ENCODE measurements around the gene IFT20. TPM values are rescaled to one million over a fixed set of nuclear protein-coding genes. Genes with fewer than 3 reads are reported as not detected.
A peak's percentile ranks its signal among the peaks of the same experiment; 100 is the strongest.

IFT20 gene
- total and polyA plus RNA-seq, 2 of the 13 experiments (the other 11 are each of a cell fraction or from before 2014, with no cell fraction given) = 28.0 to 37.8 TPM

GRCh38 chr17:28370035-28370743, 34.9 kb upstream of the IFT20 start, which contains the start of gene VTN (continued):
- TF ChIP-seq ZFP36L1 (CRISPR knock-in tag; IDR thresholded peaks at IDR 0.05) (peak; percentile 76; the same call in 1 of the 2 replicates), KLF16 (CRISPR knock-in tag; IDR thresholded peaks at IDR 0.05) (peak in 1 of 2 experiments; percentile 79; a peak in 2 of 4 replicates), HIC2 (CRISPR knock-in tag; IDR thresholded peaks at IDR 0.05; ENCODE audit: low read depth) (peak; percentile 95), ZNF335 (CRISPR knock-in tag; IDR thresholded peaks at IDR 0.05) (peak; percentile 67), MEF2D (CRISPR knock-in tag; IDR thresholded peaks at IDR 0.05) (peak; percentile 58; the same call in 1 of the 2 replicates), LCORL (IDR thresholded peaks at IDR 0.05) (peak; percentile 63), LCORL (CRISPR knock-in tag; IDR thresholded peaks at IDR 0.05) (peak; percentile 97), ZNF784 (CRISPR knock-in tag; IDR thresholded peaks at IDR 0.05; ENCODE audit: borderline replicate concordance) (peak; percentile 79; the same call in 1 of the 2 replicates), ZFP1 (CRISPR knock-in tag; IDR thresholded peaks at IDR 0.05) (0 out of 2 replicates have a peak, but pooled peaks have one; percentile 37), CERS6 (CRISPR knock-in tag; IDR thresholded peaks at IDR 0.05) (no peak), ZNF605 (CRISPR knock-in tag; IDR thresholded peaks at IDR 0.05) (0 out of 2 replicates have a peak, but pooled peaks have one; percentile 26), ZNF513 (CRISPR knock-in tag; conservative IDR thresholded peaks at IDR 0.05) (0 out of 2 replicates have a peak, but pooled peaks have one; percentile 21), TCF7L2 (IDR thresholded peaks at IDR 0.05; ENCODE audit: low read depth, low read length) (peak; percentile 59; the same call in 1 of the 2 replicates), RBAK (CRISPR knock-in tag; IDR thresholded peaks at IDR 0.05) (peak; percentile 69), ZNF496 (CRISPR knock-in tag; IDR thresholded peaks at IDR 0.05; ENCODE audit: insufficient replicate concordance) (no peak), SALL2 (CRISPR knock-in tag; IDR thresholded peaks at IDR 0.05) (peak; percentile 87), NFRKB (IDR thresholded peaks at IDR 0.05) (no peak), BCL3 (CRISPR knock-in tag; IDR thresholded peaks at IDR 0.05) (0 out of 2 replicates have a peak, but pooled peaks have one; percentile 22), NFKB2 (CRISPR knock-in tag; IDR thresholded peaks at IDR 0.05; ENCODE audit: borderline replicate concordance) (0 out of 2 replicates have a peak, but pooled peaks have one; percentile 52), ATF1 (CRISPR knock-in tag; IDR thresholded peaks at IDR 0.05) (peak; percentile 64; the same call in 1 of the 2 replicates)
- TF ChIP-seq, protein P1, sequence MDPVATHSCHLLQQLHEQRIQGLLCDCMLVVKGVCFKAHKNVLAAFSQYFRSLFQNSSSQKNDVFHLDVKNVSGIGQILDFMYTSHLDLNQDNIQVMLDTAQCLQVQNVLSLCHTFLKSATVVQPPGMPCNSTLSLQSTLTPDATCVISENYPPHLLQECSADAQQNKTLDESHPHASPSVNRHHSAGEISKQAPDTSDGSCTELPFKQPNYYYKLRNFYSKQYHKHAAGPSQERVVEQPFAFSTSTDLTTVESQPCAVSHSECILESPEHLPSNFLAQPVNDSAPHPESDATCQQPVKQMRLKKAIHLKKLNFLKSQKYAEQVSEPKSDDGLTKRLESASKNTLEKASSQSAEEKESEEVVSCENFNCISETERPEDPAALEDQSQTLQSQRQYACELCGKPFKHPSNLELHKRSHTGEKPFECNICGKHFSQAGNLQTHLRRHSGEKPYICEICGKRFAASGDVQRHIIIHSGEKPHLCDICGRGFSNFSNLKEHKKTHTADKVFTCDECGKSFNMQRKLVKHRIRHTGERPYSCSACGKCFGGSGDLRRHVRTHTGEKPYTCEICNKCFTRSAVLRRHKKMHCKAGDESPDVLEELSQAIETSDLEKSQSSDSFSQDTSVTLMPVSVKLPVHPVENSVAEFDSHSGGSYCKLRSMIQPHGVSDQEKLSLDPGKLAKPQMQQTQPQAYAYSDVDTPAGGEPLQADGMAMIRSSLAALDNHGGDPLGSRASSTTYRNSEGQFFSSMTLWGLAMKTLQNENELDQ (CRISPR knock-in tag; IDR thresholded peaks at IDR 0.05; ENCODE audit: borderline replicate concordance) = no peak

All from HepG2 (cell line).